Nephron progenitor cell (in vitro differentiated cells): Measurements from ENCODE around the gene SGTB.

ENCODE experiments used
- DNase-seq: peaks from one replicate; pipeline ENCODE4 v3.0.0; 2021
- H3K27ac Mint-ChIP-seq: 2 replicates; pipeline ENCODE4 v1.8.0; 2021; ENCODE audit warnings: mild to moderate bottlenecking, moderate library complexity, mixed read lengths
- H3K27me3 Mint-ChIP-seq: 2 replicates; pipeline ENCODE4 v1.8.0; 2021; ENCODE audit warnings: mild to moderate bottlenecking, low read depth, mixed read lengths; ENCODE audit not compliant: poor library complexity
- H3K36me3 Mint-ChIP-seq: 2 replicates; pipeline ENCODE4 v1.8.0; 2021; ENCODE audit warnings: low read depth, mixed read lengths
- H3K4me1 Mint-ChIP-seq: 2 replicates; pipeline ENCODE4 v1.8.0; 2021; ENCODE audit warnings: mixed read lengths
- H3K4me3 Mint-ChIP-seq: 2 replicates; pipeline ENCODE4 v1.8.0; 2021; ENCODE audit warnings: mild to moderate bottlenecking, moderate library complexity, mixed read lengths
- H3K9me3 Mint-ChIP-seq: 2 replicates; pipeline ENCODE4 v1.8.0; 2021; ENCODE audit warnings: mild to moderate bottlenecking, moderate library complexity, mixed read lengths
- TF ChIP-seq, protein P1 (sequence below): fragments of 200-600 bp; sonication (generic); IDR thresholded peaks from 2 replicates; pipeline ENCODE4 v1.5.0; 2021; ENCODE audit warnings: antibody characterized with exemption

The SGTB gene

DNA sequence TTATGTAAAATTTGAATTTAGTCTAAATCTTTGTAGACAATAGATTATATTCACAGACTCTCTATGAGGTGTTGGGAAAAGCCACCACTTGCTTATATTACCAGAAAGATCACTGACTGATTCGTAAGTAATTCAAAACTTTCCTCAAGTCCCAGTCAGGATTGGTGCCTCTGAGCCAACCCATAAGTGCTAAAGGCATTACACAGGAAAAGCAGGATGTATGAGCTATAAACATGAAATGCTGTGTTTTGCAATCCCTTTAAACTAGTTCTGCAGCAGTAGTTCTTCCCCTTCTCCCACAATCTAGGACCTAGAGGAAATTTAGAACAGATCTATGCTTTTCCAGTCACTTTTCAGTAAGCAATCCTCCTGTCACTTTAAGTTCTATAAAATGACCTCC lies 49.1 kb downstream of the SGTB start:
- Mint-ChIP-seq H3K4me3 (no peak overlapping the region), H3K36me3 (peaks cover 7% of the 10 kb centered on the region), H3K9me3 (no peaks in the 10 kb centered on the region), H3K27ac (no peak overlapping the region), H3K4me1 (no peaks in the 10 kb centered on the region), H3K27me3 (no peaks in the 10 kb centered on the region)
- DNase-seq, result no peak
- TF ChIP-seq, protein P1, sequence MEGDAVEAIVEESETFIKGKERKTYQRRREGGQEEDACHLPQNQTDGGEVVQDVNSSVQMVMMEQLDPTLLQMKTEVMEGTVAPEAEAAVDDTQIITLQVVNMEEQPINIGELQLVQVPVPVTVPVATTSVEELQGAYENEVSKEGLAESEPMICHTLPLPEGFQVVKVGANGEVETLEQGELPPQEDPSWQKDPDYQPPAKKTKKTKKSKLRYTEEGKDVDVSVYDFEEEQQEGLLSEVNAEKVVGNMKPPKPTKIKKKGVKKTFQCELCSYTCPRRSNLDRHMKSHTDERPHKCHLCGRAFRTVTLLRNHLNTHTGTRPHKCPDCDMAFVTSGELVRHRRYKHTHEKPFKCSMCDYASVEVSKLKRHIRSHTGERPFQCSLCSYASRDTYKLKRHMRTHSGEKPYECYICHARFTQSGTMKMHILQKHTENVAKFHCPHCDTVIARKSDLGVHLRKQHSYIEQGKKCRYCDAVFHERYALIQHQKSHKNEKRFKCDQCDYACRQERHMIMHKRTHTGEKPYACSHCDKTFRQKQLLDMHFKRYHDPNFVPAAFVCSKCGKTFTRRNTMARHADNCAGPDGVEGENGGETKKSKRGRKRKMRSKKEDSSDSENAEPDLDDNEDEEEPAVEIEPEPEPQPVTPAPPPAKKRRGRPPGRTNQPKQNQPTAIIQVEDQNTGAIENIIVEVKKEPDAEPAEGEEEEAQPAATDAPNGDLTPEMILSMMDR, result no peak

DNA sequence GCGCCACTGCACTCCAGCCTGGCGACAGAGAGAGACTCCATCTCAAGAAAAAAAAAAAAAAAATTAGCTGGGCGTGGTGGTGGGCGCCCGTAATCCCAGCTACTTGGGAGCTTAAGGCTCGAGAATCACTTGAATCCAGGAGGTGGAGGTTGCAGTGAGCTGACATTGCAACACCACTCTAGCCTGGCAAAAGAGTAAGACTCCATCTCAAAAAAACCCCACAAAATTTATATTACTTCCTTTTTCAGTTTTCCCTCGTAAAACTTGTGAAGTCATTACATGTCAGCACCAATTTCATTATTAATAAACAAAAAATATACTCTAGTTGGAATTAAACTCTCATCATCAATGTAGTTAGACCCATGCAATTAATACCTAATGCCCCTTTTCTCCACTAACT lies 53.2 kb downstream of the SGTB start:
- Mint-ChIP-seq H3K27ac (no peak overlapping the region), H3K4me1 (no peaks in the 10 kb centered on the region), H3K27me3 (no peaks in the 10 kb centered on the region), H3K9me3 (no peaks in the 10 kb centered on the region), H3K36me3 (no peaks in the 10 kb centered on the region), H3K4me3 (no peak overlapping the region)
- DNase-seq, result no peak
- TF ChIP-seq, protein P1, result no peak

DNA sequence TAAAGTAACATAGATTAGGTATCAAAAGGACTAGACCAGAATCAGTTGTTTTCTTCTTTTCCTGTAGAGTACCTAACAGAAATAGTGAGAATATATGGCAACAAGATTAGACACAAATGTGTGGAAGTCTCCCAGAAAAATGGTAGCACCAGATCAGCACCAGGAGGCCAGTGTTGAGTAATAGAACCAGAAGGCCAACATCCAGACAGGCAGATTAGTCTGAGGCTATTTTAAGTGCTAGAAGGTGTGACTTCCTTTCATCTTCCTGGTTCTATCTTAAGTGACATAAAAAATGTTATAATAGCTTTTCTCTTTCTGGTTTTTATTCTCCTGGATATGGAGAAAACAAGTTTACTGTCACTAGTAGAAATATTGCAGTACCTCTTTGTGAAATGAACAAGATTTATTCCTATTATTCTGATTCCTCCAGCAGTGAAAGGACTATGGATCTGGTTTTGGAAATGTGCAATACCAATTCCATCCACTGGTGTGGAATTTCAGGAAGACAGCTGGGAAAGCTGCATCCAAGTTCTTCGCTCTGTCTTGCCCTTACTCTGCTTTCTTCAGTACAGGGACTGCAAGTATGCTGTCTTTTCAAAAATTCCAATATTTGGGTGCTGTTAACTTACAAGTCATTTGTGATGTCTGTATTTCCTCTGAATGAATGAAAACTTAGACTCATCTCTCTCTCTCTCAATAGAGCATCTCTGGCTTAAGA lies 57.9 kb downstream of the SGTB start:
- no peak overlapping the region for H3K4me3 Mint-ChIP-seq
- no peak overlapping the region for H3K27ac Mint-ChIP-seq
- no peaks in the 10 kb centered on the region for H3K4me1 Mint-ChIP-seq
- no peak for DNase-seq
- TF ChIP-seq, protein P1, result peak; percentile 50
- peaks cover 9% of the 10 kb centered on the region for H3K36me3 Mint-ChIP-seq
- no peaks in the 10 kb centered on the region for H3K27me3 Mint-ChIP-seq
- no peaks in the 10 kb centered on the region for H3K9me3 Mint-ChIP-seq

DNA sequence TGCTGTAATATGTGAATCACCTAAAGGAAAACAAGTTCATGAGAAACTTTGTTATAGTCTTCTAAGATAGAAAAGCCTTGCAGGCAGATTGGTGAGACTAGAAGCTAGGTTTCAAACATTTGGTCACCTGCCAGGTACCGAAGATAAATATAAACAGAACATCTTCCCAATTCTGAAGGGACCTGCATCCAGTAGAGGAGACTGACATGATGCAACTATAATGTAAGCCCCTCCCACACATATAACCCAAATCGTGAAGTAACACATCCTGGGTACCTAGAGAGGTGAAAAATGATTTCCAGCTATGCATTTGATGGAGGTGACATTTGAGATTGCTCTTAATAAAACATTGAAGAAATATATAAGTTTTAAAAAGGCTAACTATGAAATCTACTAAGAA lies 67.2 kb downstream of the SGTB start:
- no peaks in the 10 kb centered on the region for H3K27me3 Mint-ChIP-seq
- no peak for DNase-seq
- H3K36me3 Mint-ChIP-seq, result peaks cover 19% of the 10 kb centered on the region
- no peaks in the 10 kb centered on the region for H3K4me1 Mint-ChIP-seq
- no peak overlapping the region for H3K4me3 Mint-ChIP-seq
- TF ChIP-seq, protein P1, result no peak
- H3K9me3 Mint-ChIP-seq, result no peaks in the 10 kb centered on the region
- H3K27ac Mint-ChIP-seq, result no peak overlapping the region

DNA sequence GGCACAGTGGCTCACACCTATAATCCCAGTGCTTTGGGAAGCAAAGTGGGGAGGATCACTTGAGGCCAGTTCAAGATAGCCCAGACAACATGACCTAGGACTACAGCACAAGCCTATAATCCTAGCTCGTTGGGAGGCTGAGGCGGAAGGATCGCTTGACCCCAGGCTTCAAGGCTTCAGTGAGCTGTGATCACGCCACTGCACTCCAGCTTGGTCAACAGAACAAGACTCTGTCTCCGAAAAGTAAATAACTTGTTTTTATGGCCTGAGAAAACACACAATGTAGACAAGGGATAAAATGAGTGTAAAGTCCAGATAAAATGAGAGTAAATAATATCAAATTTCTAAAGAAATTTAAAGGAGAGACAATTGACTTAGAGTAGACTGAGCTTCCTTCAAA lies 70.8 kb downstream of the SGTB start:
- no peak overlapping the region for H3K27ac Mint-ChIP-seq
- no peaks in the 10 kb centered on the region for H3K9me3 Mint-ChIP-seq
- H3K36me3 Mint-ChIP-seq, result peaks cover 12% of the 10 kb centered on the region
- H3K4me3 Mint-ChIP-seq, result no peak overlapping the region
- no peaks in the 10 kb centered on the region for H3K4me1 Mint-ChIP-seq
- no peak for DNase-seq
- TF ChIP-seq, protein P1, result no peak
- no peaks in the 10 kb centered on the region for H3K27me3 Mint-ChIP-seq

DNA sequence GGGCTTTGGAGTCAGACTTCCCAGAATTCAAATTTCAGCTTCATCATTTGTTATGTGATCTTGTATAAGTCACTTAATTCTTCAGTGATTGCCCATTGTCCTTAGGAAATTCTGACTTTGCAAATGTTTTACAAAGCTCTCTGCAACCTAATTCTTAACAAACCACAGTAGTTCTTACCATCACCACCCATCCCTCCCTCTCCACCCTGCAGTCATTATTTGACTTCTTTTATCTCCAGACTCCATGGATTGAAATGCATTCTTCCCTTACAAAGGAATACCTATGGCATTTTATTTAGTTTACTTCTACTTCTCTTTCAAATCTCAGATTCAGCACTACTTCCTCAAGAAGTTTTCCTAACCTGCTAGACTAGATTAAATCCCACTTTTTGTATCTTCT lies 74.0 kb downstream of the SGTB start:
- Mint-ChIP-seq H3K4me3 (no peak overlapping the region), H3K4me1 (no peaks in the 10 kb centered on the region), H3K27me3 (no peaks in the 10 kb centered on the region), H3K27ac (peak overlapping the region; percentile 13), H3K9me3 (no peaks in the 10 kb centered on the region), H3K36me3 (peaks cover 16% of the 10 kb centered on the region)
- TF ChIP-seq, protein P1, result no peak
- no peak for DNase-seq
